Tongue (tissue), 2 donors: ENCODE measurements around the gene RAB18. TPM values are rescaled to one million over a fixed set of nuclear protein-coding genes. Genes with fewer than 3 reads are reported as not detected.
"Not testable (repeated sequence)": the region's sequence is repeated elsewhere in the genome, so short reads cannot be mapped to it uniquely, and the experiment has no call there.

ENCODE experiments used
- DNase-seq: peaks from one replicate; pipeline ENCODE4 v3.0.0-alpha.2; 2015
- total RNA-seq: library from RNA; depleted of rRNA; stranded (reverse); fragments of >200 nt; gene quantifications from one replicate; pipeline ENCODE4 v1.2.3, GENCODE V29; 2014

Gene RAB18
- total RNA-seq, 1 donor from 2014 or later = 77.0 TPM

DNA sequence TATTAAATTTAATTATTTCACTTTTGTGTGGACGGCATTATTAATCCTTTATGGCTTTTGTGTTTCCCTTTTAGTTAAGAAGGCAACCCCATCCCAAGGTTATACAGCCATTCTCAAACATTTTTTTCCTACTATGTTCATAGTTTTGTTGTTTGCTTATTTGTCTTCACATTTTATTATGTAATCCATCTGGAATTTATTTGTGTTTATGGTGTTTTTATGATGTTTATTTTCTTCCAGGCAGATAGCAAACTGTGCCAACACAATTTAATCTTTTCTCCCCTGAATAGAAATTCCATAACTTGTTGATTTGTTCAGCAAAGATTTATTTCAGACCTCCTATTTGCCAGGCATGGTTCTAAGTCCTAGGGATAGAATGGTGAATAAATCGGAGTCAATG, 42.9 kb downstream of the RAB18 start:
- DNase-seq = no peak

DNA sequence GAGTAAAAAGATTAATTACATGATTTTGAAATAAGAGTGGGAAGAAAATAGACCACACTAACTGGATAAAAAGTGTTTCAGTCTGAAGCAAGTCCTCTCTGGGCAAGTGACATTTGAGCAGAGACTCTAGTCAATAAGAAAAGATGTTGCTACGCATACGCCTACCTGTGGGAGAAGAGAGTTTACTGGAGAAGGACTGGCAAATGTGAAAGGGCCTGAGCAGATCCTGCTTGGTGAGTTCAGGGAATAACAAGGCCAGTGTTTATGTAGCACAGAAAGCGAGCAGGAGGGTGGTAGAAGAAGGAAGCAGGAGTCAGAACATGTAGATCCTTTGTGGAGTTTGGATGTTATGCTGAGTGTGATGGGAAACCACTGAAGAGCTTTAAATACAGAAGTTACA, 43.4 kb downstream of the RAB18 start:
- no peak for DNase-seq

DNA sequence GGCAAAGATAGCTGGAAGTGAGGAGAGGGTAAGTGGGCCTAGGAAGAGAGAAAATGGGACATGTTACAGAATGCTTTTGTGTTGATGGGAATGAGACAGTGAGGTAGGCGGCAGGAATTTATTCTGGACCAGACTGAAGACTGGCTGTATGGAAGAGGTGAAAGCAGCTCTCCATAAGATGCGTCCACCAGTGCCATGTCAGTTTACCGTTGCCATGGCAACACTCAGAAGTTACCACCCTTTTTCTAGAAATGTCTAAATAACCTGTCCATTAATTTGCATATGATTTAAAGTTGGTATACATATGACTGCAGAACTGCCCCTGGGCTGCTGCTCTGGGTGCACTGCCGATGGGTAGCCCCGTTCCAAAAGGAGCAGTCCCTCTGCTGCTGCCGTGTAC, 46.7 kb downstream of the RAB18 start:
- no peak for DNase-seq

DNA sequence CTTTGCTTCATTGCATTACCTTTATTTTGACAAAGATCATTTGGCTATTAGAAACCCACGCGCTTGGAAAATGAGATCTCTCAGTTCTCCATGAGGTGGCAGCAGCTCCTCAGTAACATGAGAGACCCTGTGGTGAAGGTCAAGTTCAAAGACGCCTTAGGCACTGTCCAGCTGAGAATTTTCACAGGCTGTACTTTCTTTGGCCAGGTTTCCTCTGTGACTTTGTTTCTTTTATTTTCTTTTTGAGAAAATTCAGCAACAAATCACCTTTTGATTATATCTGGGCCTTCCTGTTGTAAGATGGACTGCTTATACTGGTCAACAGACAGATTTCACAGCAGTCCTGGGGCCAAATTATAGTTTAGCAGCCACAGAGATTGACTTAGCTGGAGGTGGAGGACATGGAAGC, 54.5 kb downstream of the RAB18 start:
- DNase-seq = peak; percentile 77

DNA sequence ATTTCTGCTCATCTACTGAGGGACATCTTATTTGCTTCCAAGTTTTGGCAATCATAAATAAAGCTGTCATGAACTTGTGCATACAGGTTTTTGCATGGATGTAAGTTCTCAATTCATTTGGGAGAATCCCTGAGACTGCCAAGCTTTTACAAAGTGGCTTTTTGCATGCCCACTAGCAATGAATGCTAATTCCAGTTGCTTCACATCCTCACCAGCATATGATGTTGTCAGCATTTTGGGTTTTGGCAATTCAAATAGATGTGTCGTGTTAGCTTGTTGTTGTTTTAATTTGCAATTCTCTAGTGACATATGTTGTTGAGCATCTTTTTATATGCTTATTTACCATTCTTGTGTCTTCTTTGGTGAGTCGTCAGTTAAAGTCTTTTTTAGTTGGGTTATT, 57.2 kb downstream of the RAB18 start:
- no peak for DNase-seq

DNA sequence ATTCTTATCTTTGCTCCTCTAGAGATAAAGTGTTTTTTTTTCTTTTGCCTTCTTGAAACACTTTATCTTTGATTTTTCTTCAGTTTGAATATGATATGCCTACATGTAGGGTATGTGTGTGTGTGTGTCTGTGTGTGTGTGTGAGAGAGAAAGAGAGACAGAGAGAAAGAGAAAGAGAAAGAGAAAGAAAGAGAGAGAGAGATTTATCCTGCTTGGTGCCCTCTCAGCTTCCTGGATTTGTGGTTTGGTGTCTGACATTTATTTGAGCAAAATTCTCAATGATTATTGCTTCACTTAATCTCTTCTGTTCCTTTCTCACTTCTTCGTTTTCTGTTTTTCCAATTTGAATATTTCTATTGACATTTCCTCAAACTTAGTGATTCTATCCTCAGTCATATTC, 60.3 kb downstream of the RAB18 start:
- DNase-seq = no peak

DNA sequence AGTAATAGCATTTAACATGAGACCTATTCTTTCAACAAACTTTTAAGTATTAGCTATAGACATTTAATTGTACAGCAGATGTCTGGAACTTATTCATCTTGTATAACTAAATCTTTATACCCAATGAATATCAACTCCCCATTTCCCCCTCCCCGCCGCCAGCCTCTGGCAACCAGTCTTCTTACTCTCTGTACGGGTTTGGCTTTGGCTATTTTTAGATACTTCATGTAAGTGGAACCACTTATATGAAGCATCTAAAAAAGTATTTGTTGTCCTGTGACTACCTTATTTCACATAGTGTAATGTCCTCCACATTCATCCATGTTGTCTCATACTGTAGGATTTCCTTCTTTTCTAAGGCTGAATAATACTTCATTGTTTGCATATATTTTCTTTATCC, 60.8 kb downstream of the RAB18 start:
- no peak for DNase-seq

DNA sequence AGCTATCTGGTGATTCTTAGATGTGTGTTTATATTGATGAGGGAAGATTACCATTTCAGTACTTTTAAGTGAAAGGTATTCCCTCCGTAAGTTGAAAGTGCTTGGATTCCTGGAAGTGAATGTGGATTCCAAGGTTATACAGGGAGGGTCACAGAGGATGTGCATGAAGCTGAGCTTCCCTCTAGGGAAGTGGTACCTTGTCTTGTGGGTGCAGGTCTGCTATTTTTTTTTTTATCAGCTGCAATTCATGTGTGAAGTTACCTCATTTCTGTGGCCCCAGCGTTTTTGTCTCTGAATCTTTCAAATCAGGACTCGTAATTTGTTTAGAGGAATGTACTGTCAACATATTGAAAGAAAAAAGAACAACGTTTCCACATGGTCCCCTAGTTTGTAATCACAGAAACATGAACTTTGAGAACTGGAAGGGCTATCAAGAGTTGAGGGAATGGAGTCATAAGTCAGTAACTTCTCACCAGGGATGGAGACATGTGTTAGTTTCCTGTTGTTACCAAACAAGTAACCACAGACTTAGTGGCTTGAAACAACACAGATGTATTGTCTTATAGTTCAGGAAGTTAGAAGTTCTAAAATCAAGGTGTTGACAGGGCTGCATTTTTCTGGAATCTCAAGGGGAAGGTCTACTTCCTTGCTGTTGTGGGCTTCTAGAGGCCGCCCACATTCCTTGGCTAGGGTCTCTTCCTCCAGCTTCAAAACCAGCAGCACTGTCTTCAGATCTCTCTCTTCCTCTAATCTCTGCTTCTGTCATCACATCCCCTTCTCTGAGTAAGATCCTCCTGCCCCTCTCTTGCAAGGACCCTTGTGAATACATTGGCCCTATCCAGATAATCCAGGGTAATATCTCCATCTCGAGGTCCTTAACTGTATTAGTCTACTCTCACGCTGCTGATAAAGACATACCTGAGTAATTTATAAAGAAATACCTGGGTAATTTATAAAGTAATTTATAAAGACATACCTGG, 64.4 kb downstream of the RAB18 start:
- DNase-seq = no peak

DNA sequence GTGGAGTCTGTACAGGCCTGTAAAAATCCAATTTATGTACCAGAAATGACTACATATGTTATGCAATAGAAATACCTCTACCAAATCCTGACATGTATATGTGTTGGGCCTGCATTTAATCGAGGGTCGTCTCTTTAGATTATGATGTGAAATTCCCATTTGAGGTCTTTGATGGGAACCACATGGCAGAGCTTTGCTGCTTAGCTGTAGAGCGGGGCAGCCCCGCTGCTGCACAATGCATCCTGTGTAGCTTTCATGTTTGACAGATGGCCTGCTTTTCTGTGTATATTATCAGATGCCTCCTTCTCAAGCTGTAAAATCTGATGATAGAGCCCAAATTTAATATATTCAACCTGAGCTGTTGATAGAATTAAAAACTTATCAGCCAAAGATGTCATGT, 65.8 kb downstream of the RAB18 start:
- DNase-seq = peak; percentile 39

DNA sequence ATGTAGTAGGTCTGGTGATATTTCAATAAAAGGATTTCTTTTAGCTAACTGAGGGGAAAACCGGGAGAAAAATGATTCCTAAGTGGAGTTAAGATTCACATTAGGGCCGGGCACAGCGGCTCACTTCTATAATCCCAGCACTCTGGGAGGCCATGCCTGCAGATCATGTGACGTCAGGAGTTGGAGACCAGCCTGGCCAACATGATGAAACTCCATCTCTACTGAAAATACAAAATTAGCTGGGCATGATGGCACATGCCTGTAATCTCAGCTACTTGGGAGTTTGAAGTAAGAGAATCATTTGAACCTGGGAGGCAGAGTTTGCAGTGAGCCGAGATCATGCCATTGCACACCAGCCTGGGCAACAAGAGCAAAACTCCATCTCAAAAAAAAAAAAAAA, 72.9 kb downstream of the RAB18 start:
- not testable (repeated sequence) for DNase-seq

DNA sequence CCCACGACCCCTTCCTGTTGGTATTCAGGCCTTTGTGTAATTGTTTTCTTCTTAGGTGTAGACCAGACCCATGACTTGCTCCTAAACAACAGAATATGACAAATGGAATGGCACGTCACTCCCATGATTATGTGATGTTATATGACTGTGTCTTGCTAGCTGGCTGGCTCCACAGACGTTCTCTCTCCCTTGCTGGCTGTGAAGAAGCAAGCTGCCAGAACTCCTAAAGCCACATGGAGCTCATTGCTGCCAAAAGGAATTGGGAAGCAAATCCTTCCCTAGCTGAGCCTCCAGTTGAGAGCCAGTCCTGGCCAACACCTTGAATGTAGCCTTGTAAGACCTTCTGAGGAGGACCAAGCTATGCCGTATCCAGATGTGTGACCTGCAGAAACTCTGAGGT, 74.2 kb downstream of the RAB18 start:
- DNase-seq = peak; percentile 9

DNA sequence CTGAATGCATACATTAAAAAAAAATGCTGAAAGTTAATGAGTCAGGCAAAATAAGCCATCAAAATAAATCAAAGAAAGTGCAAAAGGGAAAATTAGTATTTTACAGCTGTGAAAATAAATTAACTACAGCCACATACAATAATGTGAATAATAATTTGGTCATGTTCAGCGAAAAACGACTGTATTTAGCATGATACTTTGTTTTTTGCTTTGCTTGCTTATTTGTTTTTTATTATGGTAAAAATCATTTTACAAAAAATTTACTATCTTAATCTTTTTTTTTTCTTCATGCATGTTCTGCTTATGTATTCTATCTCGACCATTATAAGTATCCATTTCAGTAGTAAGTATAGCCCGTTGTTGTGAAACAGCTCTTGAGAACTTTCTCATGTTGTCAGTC, 77.1 kb downstream of the RAB18 start:
- no peak for DNase-seq

DNA sequence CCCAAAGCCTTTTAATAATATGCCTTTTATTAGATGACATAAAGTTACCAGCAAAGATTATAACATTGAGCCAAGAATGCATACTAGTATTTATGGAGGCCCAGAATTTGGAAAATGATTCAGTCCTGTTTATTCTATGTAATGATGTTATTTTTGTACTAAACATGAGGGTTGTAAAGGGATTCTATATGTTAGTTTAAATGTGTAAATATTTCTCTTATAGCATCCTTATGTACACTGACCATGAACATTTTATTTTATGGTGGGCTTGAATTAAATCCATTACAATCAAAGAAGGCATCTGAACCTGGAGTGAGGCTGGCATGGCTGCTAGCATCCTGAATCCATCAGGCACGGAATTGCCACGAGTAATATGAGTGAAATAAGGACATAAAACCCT, 80.2 kb downstream of the RAB18 start:
- no peak for DNase-seq

Other genes starting within 250 kb of the RAB18 start
- 0.51 TPM for gene MKX, start 241.5 kb downstream of the RAB18 start, total RNA-seq